Measurements from ENCODE around the gene MAPRE2. TPM values are rescaled to one million over a fixed set of nuclear protein-coding genes. Genes with fewer than 3 reads are reported as not detected.
A peak's percentile ranks its signal among the peaks of the same experiment; 100 is the strongest.

The MAPRE2 gene
- total and polyA plus RNA-seq, 2 donors (not counting 1 experiment from before 2014, with no cell fraction given), result 18.5 to 88.1 TPM

GRCh38 chr18:35000457-35000856 is 40.8 kb upstream of the MAPRE2 start:
- H3K79me2 ChIP-seq (ENCODE audit: control insufficient read depth, insufficient read depth, low read length), result no peaks in the 10 kb centered on the region

GRCh38 chr18:35002120-35002519 is 39.1 kb upstream of the MAPRE2 start:
- DNase-seq (ENCODE audit: low read depth in 2 of 2), result no peak
- Histone ChIP-seq H3K4me1 (ENCODE audit: control insufficient read depth, extremely low read depth, insufficient read depth, low read length) (no peaks in the 10 kb centered on the region), H3K9ac (ENCODE audit: insufficient read depth, low read length) (no peak overlapping the region), H3K9me3 (ENCODE audit: control insufficient read depth, insufficient read depth, low read depth, low read length) (no peaks in the 10 kb centered on the region), H3K4me2 (ENCODE audit: extremely low read depth, insufficient read depth, low read length) (no peak overlapping the region), H3K27ac (ENCODE audit: insufficient read depth, low read length) (no peak overlapping the region), H4K20me1 (ENCODE audit: control insufficient read depth, extremely low read depth, insufficient read depth, low read length) (no peaks in the 10 kb centered on the region), H2AFZ (ENCODE audit: low read length) (no peak overlapping the region), H3K36me3 (ENCODE audit: control insufficient read depth, insufficient read depth, low read length) (no peaks in the 10 kb centered on the region), H3K79me2 (ENCODE audit: control insufficient read depth, insufficient read depth, low read length) (no peaks in the 10 kb centered on the region), H3K27me3 (ENCODE audit: control insufficient read depth, insufficient read depth, low read length) (no peaks in the 10 kb centered on the region), H3K4me3 (replicated peaks in 1 of 4; ENCODE audit: control extremely low read depth in 1 of 4, insufficient read depth in 1 of 4, low read depth in 3 of 4, low read length in 4 of 4) (no peak overlapping the region)
- TF ChIP-seq CTCF (conservative IDR thresholded peaks at IDR 0.05 in 1 of 2, IDR thresholded peaks at IDR 0.05 in 1 of 2; ENCODE audit: low read depth in 1 of 2, low read length in 2 of 2), result no peak
- no peak for TF ChIP-seq EZH2 (IDR thresholded peaks at IDR 0.05; ENCODE audit: low read length, missing control alignments)

More at GRCh38 chr18:35000457-35000856, 40.8 kb upstream of the MAPRE2 start:
- no peak overlapping the region for H3K4me2 ChIP-seq (ENCODE audit: extremely low read depth, insufficient read depth, low read length)
- H3K36me3 ChIP-seq (ENCODE audit: control insufficient read depth, insufficient read depth, low read length), result no peaks in the 10 kb centered on the region
- no peak overlapping the region for H3K4me3 ChIP-seq (replicated peaks in 1 of 4; ENCODE audit: control extremely low read depth in 1 of 4, insufficient read depth in 1 of 4, low read depth in 3 of 4, low read length in 4 of 4)
- H4K20me1 ChIP-seq (ENCODE audit: control insufficient read depth, extremely low read depth, insufficient read depth, low read length), result no peaks in the 10 kb centered on the region
- H2AFZ ChIP-seq (ENCODE audit: low read length), result no peak overlapping the region
- no peak overlapping the region for H3K9ac ChIP-seq (ENCODE audit: insufficient read depth, low read length)
- no peaks in the 10 kb centered on the region for H3K27me3 ChIP-seq (ENCODE audit: control insufficient read depth, insufficient read depth, low read length)
- no peak for TF ChIP-seq EZH2 (IDR thresholded peaks at IDR 0.05; ENCODE audit: low read length, missing control alignments)
- no peak for TF ChIP-seq CTCF (conservative IDR thresholded peaks at IDR 0.05 in 1 of 2, IDR thresholded peaks at IDR 0.05 in 1 of 2; ENCODE audit: low read depth in 1 of 2, low read length in 2 of 2)
- no peaks in the 10 kb centered on the region for H3K4me1 ChIP-seq (ENCODE audit: control insufficient read depth, extremely low read depth, insufficient read depth, low read length)
- no peak for DNase-seq (ENCODE audit: low read depth in 2 of 2)
- no peaks in the 10 kb centered on the region for H3K9me3 ChIP-seq (ENCODE audit: control insufficient read depth, insufficient read depth, low read depth, low read length)
- H3K27ac ChIP-seq (ENCODE audit: insufficient read depth, low read length), result no peak overlapping the region

- no peak overlapping the region for H3K4me3 ChIP-seq (replicated peaks in 1 of 4; ENCODE audit: control extremely low read depth in 1 of 4, insufficient read depth in 1 of 4, low read depth in 3 of 4, low read length in 4 of 4)
- no peak overlapping the region for H3K4me2 ChIP-seq (ENCODE audit: extremely low read depth, insufficient read depth, low read length)
- H2AFZ ChIP-seq (ENCODE audit: low read length), result no peak overlapping the region
- H3K79me2 ChIP-seq (ENCODE audit: control insufficient read depth, insufficient read depth, low read length), result no peaks in the 10 kb centered on the region
- no peaks in the 10 kb centered on the region for H3K27me3 ChIP-seq (ENCODE audit: control insufficient read depth, insufficient read depth, low read length)
- H3K9me3 ChIP-seq (ENCODE audit: control insufficient read depth, insufficient read depth, low read depth, low read length), result no peaks in the 10 kb centered on the region
- DNase-seq (ENCODE audit: low read depth in 2 of 2), result peak; percentile 55 to 82
- peak; percentile 60 to 64 for TF ChIP-seq CTCF (conservative IDR thresholded peaks at IDR 0.05 in 1 of 2, IDR thresholded peaks at IDR 0.05 in 1 of 2; ENCODE audit: low read depth in 1 of 2, low read length in 2 of 2)
- no peak for TF ChIP-seq EZH2 (IDR thresholded peaks at IDR 0.05; ENCODE audit: low read length, missing control alignments)
- H3K36me3 ChIP-seq (ENCODE audit: control insufficient read depth, insufficient read depth, low read length), result no peaks in the 10 kb centered on the region
- H3K4me1 ChIP-seq (ENCODE audit: control insufficient read depth, extremely low read depth, insufficient read depth, low read length), result no peaks in the 10 kb centered on the region
- no peak overlapping the region for H3K9ac ChIP-seq (ENCODE audit: insufficient read depth, low read length)
- H3K27ac ChIP-seq (ENCODE audit: insufficient read depth, low read length), result no peak overlapping the region
- no peaks in the 10 kb centered on the region for H4K20me1 ChIP-seq (ENCODE audit: control insufficient read depth, extremely low read depth, insufficient read depth, low read length)
Measured at GRCh38 chr18:35005963-35006577, 35.1 kb upstream of the MAPRE2 start.
